Astrocyte (in vitro differentiated cells and primary cell): ENCODE results near the gene POLD4.

Experiments
- CTCF ChIP-seq: IDR thresholded peaks from 2 replicates; pipeline ENCODE4 v1.5.1; 2011; ENCODE audit warnings: low read depth, mild to moderate bottlenecking, inconsistent platforms, low read length, moderate library complexity; ENCODE audit not compliant: insufficient read depth
- EZH2 ChIP-seq: IDR thresholded peaks from 2 replicates; pipeline ENCODE4 v1.6.1; 2012; ENCODE audit warnings: mild to moderate bottlenecking, low read length, inconsistent platforms; ENCODE audit not compliant: insufficient read depth

- TF ChIP-seq EZH2 (no peak), CTCF (no peak)
These were observed 1.9 kb upstream of the POLD4 start for GRCh38 chr11:67355023-67355793.
